ENCODE measurements around the gene PRDM5.

DNA sequence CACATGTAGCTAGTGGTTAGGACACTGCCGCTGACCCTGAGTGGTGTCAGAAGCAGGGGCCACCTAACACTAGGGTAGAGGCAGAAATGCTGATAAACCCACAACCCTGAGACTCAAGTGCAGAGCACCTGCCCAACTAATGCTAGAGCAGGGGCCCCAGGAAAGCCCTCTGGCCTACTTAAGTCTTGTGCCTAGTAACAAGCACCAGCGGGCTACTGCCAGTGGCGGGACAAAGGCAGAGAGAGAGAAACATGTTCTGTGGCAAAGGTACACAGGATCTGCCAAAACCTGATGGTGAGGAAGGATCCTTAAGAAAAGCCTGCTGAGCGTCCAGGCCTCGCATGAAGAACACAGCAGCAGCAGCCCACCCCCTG, 172.4 kb downstream of the PRDM5 start:
- TF ChIP-seq, protein P1, sequence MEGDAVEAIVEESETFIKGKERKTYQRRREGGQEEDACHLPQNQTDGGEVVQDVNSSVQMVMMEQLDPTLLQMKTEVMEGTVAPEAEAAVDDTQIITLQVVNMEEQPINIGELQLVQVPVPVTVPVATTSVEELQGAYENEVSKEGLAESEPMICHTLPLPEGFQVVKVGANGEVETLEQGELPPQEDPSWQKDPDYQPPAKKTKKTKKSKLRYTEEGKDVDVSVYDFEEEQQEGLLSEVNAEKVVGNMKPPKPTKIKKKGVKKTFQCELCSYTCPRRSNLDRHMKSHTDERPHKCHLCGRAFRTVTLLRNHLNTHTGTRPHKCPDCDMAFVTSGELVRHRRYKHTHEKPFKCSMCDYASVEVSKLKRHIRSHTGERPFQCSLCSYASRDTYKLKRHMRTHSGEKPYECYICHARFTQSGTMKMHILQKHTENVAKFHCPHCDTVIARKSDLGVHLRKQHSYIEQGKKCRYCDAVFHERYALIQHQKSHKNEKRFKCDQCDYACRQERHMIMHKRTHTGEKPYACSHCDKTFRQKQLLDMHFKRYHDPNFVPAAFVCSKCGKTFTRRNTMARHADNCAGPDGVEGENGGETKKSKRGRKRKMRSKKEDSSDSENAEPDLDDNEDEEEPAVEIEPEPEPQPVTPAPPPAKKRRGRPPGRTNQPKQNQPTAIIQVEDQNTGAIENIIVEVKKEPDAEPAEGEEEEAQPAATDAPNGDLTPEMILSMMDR (IDR thresholded peaks at IDR 0.05): no peak
- TF ChIP-seq POLR2A (IDR thresholded peaks at IDR 0.05): no peak
